GM19324 (cell line): ENCODE data around the gene ARHGAP26.

ENCODE experiments used
- ATAC-seq: cut with Tn5 transposase; IDR thresholded peaks from one replicate; pipeline ENCODE4 v1.9.1; 2021; ENCODE audit warnings: mild to moderate bottlenecking, moderate library complexity; ENCODE audit not compliant: unreplicated experiment, low FRiP score

Gene ARHGAP26

GRCh38 chr5:143165049-143165880 is 395.1 kb downstream of the ARHGAP26 start:
- ATAC-seq = no peak

- no peak for ATAC-seq
These were observed 395.9 kb downstream of the ARHGAP26 start for GRCh38 chr5:143166090-143166489.

- ATAC-seq = peak; percentile 50
These were observed 396.7 kb downstream of the ARHGAP26 start for GRCh38 chr5:143166661-143167420.

GRCh38 chr5:143168171-143168741 is 398.1 kb downstream of the ARHGAP26 start:
- ATAC-seq = no peak

- ATAC-seq = no peak
These were observed 399.0 kb downstream of the ARHGAP26 start for GRCh38 chr5:143168921-143169810.

GRCh38 chr5:143170104-143170503 is 399.9 kb downstream of the ARHGAP26 start:
- no peak for ATAC-seq

GRCh38 chr5:143170977-143171376 is 400.8 kb downstream of the ARHGAP26 start:
- ATAC-seq = no peak

- ATAC-seq = no peak
These were observed 402.6 kb downstream of the ARHGAP26 start for GRCh38 chr5:143172739-143173138.

GRCh38 chr5:143173139-143173889 is 403.1 kb downstream of the ARHGAP26 start:
- no peak for ATAC-seq

- peak; percentile 82 for ATAC-seq
These were observed 404.7 kb downstream of the ARHGAP26 start for GRCh38 chr5:143174714-143175398.

- ATAC-seq = no peak
These were observed 405.9 kb downstream of the ARHGAP26 start for GRCh38 chr5:143176048-143176447.

- ATAC-seq = no peak
These were observed 407.2 kb downstream of the ARHGAP26 start for GRCh38 chr5:143177263-143177983.

- no peak for ATAC-seq
These were observed 409.1 kb downstream of the ARHGAP26 start for GRCh38 chr5:143179126-143179740.

- no peak for ATAC-seq
These were observed 410.6 kb downstream of the ARHGAP26 start for GRCh38 chr5:143180751-143181150.

- ATAC-seq = no peak
These were observed 411.0 kb downstream of the ARHGAP26 start for GRCh38 chr5:143181173-143181572.

GRCh38 chr5:143182106-143182505 is 411.9 kb downstream of the ARHGAP26 start:
- ATAC-seq = no peak

GRCh38 chr5:143182901-143183820 is 413.0 kb downstream of the ARHGAP26 start:
- ATAC-seq = peak; percentile 46
